Right lobe of liver (tissue), 6 donors: ENCODE measurements around the gene RBM38. TPM values are rescaled to one million over a fixed set of nuclear protein-coding genes. Genes with fewer than 3 reads are reported as not detected.

ENCODE experiments used
- ATAC-seq, 4 donors: fragments of 200-7000 bp; cut with Tn5 transposase; one replicate each; pipeline ENCODE4 v1.9.1; 2020; ENCODE audit warnings: mild to moderate bottlenecking in 4 of 4, moderate library complexity in 4 of 4
- DNase-seq, 3 donors: peaks; one replicate each; pipeline ENCODE4 v3.0.0-alpha.2; 2020
- H3K27ac ChIP-seq, 3 donors: fragments of 200-600 bp; one replicate each; pipeline ENCODE4 v1.8.0; 2022
- H3K27me3 ChIP-seq, 2 donors: fragments of 200-600 bp; one replicate each; pipeline ENCODE4 v1.8.0; 2022
- H3K36me3 ChIP-seq, 4 donors: fragments of 200-600 bp; sonication (generic) in 1 of 4; one replicate each; pipeline versions ENCODE4 v1.5.1 to v1.8.0; 2017 to 2022; ENCODE audit warnings: control low read depth in 1 of 4
- H3K4me1 ChIP-seq, 4 donors: fragments of 200-600 bp; sonication (generic) in 1 of 4; one replicate each; pipeline versions ENCODE4 v1.5.1 to v1.8.0; 2017 to 2022; ENCODE audit warnings: control low read depth in 1 of 4
- H3K4me3 ChIP-seq, 3 donors: fragments of 200-600 bp; one replicate each; pipeline ENCODE4 v1.8.0; 2022
- H3K9me3 ChIP-seq, 4 donors: fragments of 200-600 bp; sonication (generic) in 1 of 4; one replicate each; pipeline versions ENCODE4 v1.5.1 to v1.8.0; 2017 to 2022; ENCODE audit warnings: control low read depth in 1 of 4
- CTCF ChIP-seq, 4 donors: fragments of 200-600 bp in 3 of 4; fragments of 450-650 bp in 1 of 4; IDR thresholded peaks; one replicate each; pipeline versions ENCODE4 v1.5.1 to v1.8.0; 2016 to 2022; ENCODE audit warnings: antibody characterized with exemption in 4 of 4, mild to moderate bottlenecking in 2 of 4
- POLR2A ChIP-seq: fragments of 450-650 bp; IDR thresholded peaks from one replicate; pipeline ENCODE4 v1.6.1; 2017; ENCODE audit warnings: antibody characterized with exemption, mild to moderate bottlenecking
- WGBS: methylation state at CpG from one replicate; pipeline ENCODE4 v1.1.6; 2018; ENCODE audit warnings: low coverage, low lambda C conversion rate; ENCODE audit not compliant: insufficient coverage; ENCODE audit errors: missing lambda C conversion rate; 5-methylcytosine and 5-hydroxymethylcytosine counted together
- intact Hi-C, 2 donors: fragments of 100-400 bp; cut with DNase I; formaldehyde crosslinking; loops; one replicate each; pipeline versions ENCODE4 v1.11.2 to v1.14.1; 2022
- total RNA-seq, 6 experiments: library from RNA; depleted of rRNA in 2 of 6; stranded (reverse); fragments of >200 nt in 2 of 6; fragmentation: NEBNext Ultra II Directional in 3 of 6; extraction: Animal tissue kit (Norgen Biotek cat#: 25700) in 3 of 6; gene quantifications; one replicate each; pipeline versions ENCODE4 v1.1.0 to v1.2.4, GENCODE V29; 2016 to 2023
- donor health status: DM: no; HTN: yes; CAD: no.
- donor health status: DM: no; HTN: no; CAD: no.
- donor health status: DM: no; HTN: no; CAD: no.
- donor health status: DM: no; HTN: yes; CAD: no.
- donor health status: DM: no; HTN: yes; CAD: no.

Gene RBM38
- total RNA-seq, 6 experiments from 2014 or later: 3.9 to 16.9 (median 9.6) TPM

- Histone ChIP-seq H3K4me1 (peaks cover 0 to 10% (median 3%) of the 10 kb centered on the region in 4 donors), H3K36me3 (peaks cover 0 to 23% (median 11%) of the 10 kb centered on the region in 4 donors), H3K9me3 (no peaks in the 10 kb centered on the region), H3K4me3 (peak within 1 kb of the TSS; percentile 88 to 99 (median 96)), H3K27ac (peak within 1 kb of the TSS; percentile 67 to 80 (median 74)), H3K27me3 (no peaks in the 10 kb centered on the region)
- TF ChIP-seq POLR2A (peak; percentile 60), CTCF (IDR thresholded peaks at IDR 0.05) (no peak)
- intact Hi-C loops: no loop called here
- 1% methylated on average over 12 of the region's 64 CpGs for WGBS
- peak; percentile 89 to 93 (median 92) for DNase-seq
- ATAC-seq: peak; percentile 85 to 95 (median 92)
Measured at GRCh38 chr20:57351042-57351783, 40.0 kb upstream of the RBM38 start, which contains the start of gene RAE1. RAE1 (plus strand) TSS chr20:57351255; CDS start chr20:57354039, 2,784 bp downstream.

- no peaks in the 10 kb centered on the region for H3K27me3 ChIP-seq
- no peak for DNase-seq
- TF ChIP-seq CTCF (IDR thresholded peaks at IDR 0.05) (no peak), POLR2A (no peak)
- H3K9me3 ChIP-seq: no peaks in the 10 kb centered on the region
- H3K27ac ChIP-seq: no peak overlapping the region
- no peak for ATAC-seq
- H3K4me1 ChIP-seq: peaks cover 0 to 10% (median 3%) of the 10 kb centered on the region in 4 donors
- H3K4me3 ChIP-seq: no peak overlapping the region
- peaks cover 0 to 29% (median 13%) of the 10 kb centered on the region in 4 donors for H3K36me3 ChIP-seq
- WGBS: 85% methylated on average over 4 of the region's 6 CpGs
- intact Hi-C loops: no loop called here
Measured at GRCh38 chr20:57352305-57352704, 38.9 kb upstream of the RBM38 start.

- Histone ChIP-seq H3K9me3 (no peaks in the 10 kb centered on the region), H3K27me3 (no peaks in the 10 kb centered on the region), H3K4me3 (no peak overlapping the region), H3K27ac (no peak overlapping the region), H3K36me3 (peaks cover 0 to 29% (median 13%) of the 10 kb centered on the region in 4 donors), H3K4me1 (peaks cover 0 to 10% (median 3%) of the 10 kb centered on the region in 4 donors)
- ATAC-seq (no peak), DNase-seq (no peak)
- intact Hi-C loops: no loop called here
- WGBS: 95% methylated on average over 9 of the region's 9 CpGs
- TF ChIP-seq POLR2A: no peak
Measured at GRCh38 chr20:57353351-57353750, 37.8 kb upstream of the RBM38 start.

GRCh38 chr20:57361517-57361916 lies 29.7 kb upstream of the RBM38 start:
- no peak overlapping the region for H3K4me3 ChIP-seq
- TF ChIP-seq POLR2A: no peak
- no peak for TF ChIP-seq CTCF (IDR thresholded peaks at IDR 0.05)
- ATAC-seq (no peak), DNase-seq (no peak)
- no peak overlapping the region for H3K27ac ChIP-seq
- no peaks in the 10 kb centered on the region for H3K9me3 ChIP-seq
- intact Hi-C loops: no loop called here
- no peaks in the 10 kb centered on the region for H3K27me3 ChIP-seq
- no peaks in the 10 kb centered on the region for H3K4me1 ChIP-seq
- WGBS: 100% methylated on average over 5 of the region's 6 CpGs
- peaks cover 0 to 31% (median 15%) of the 10 kb centered on the region in 4 donors for H3K36me3 ChIP-seq

GRCh38 chr20:57364451-57364850 lies 26.7 kb upstream of the RBM38 start:
- Histone ChIP-seq H3K9me3 (no peaks in the 10 kb centered on the region), H3K36me3 (peaks cover 0 to 61% (median 28%) of the 10 kb centered on the region in 4 donors), H3K4me1 (no peaks in the 10 kb centered on the region), H3K27ac (no peak overlapping the region), H3K4me3 (no peak overlapping the region), H3K27me3 (no peaks in the 10 kb centered on the region)
- DNase-seq (no peak), ATAC-seq (no peak)
- TF ChIP-seq POLR2A: no peak
- TF ChIP-seq CTCF (IDR thresholded peaks at IDR 0.05): no peak
- intact Hi-C loops: no loop called here
